Smooth muscle cell (in vitro differentiated cells): ENCODE measurements around the gene PITPNM3. TPM values are rescaled to one million over a fixed set of nuclear protein-coding genes. Genes with fewer than 3 reads are reported as not detected.

Experiments used
- DNase-seq: peaks from one replicate; lab custom pipeline; 2025; ENCODE audit not compliant: unreplicated experiment; lab: John Stamatoyannopoulos, UW
- H2AFZ ChIP-seq: fragments of 200-600 bp; sonication (generic); 2 replicates; pipeline ENCODE4 v1.6.0; 2016; ENCODE audit warnings: antibody characterized with exemption, low read depth, mild to moderate bottlenecking
- H3F3A ChIP-seq: fragments of 200-600 bp; sonication (generic); 2 replicates; pipeline ENCODE4 v1.6.0; 2017; ENCODE audit warnings: antibody characterized with exemption, low read depth
- H3K27ac ChIP-seq: fragments of 200-600 bp; sonication (generic); 2 replicates; pipeline ENCODE4 v1.5.1; 2016; ENCODE audit warnings: low read depth, mild to moderate bottlenecking
- H3K27me3 ChIP-seq: fragments of 200-600 bp; sonication (generic); 2 replicates; pipeline ENCODE4 v1.6.1; 2016; ENCODE audit warnings: low read depth, mild to moderate bottlenecking
- H3K36me3 ChIP-seq: fragments of 200-600 bp; sonication (generic); 2 replicates; pipeline ENCODE4 v1.5.1; 2016; ENCODE audit warnings: low read depth
- H3K4me1 ChIP-seq: fragments of 200-600 bp; sonication (generic); 2 replicates; pipeline ENCODE4 v1.5.1; 2016; ENCODE audit warnings: low read depth
- H3K4me2 ChIP-seq: fragments of 200-600 bp; sonication (generic); 2 replicates; pipeline ENCODE4 v1.6.0; 2016; ENCODE audit warnings: mild to moderate bottlenecking
- H3K4me3 ChIP-seq: fragments of 200-600 bp; sonication (generic); 2 replicates; pipeline ENCODE4 v1.5.1; 2016; ENCODE audit warnings: mild to moderate bottlenecking
- H3K79me2 ChIP-seq: fragments of 200-600 bp; sonication (generic); 2 replicates; pipeline ENCODE4 v1.6.0; 2016; ENCODE audit warnings: low read depth, mild to moderate bottlenecking
- H3K9ac ChIP-seq: fragments of 200-600 bp; sonication (generic); 2 replicates; pipeline ENCODE4 v1.6.0; 2016; ENCODE audit warnings: low read depth
- H3K9me3 ChIP-seq: fragments of 200-600 bp; sonication (generic); replicated peaks from 2 replicates; pipeline ENCODE4 v1.5.1; 2016; ENCODE audit warnings: low read depth
- H4K20me1 ChIP-seq: fragments of 200-600 bp; sonication (generic); 2 replicates; pipeline ENCODE4 v1.6.0; 2016; ENCODE audit warnings: low read depth
- CTCF ChIP-seq: fragments of 200-600 bp; sonication (generic); IDR thresholded peaks from 2 replicates; pipeline ENCODE4 v1.5.1; 2017; ENCODE audit warnings: borderline replicate concordance, mild to moderate bottlenecking, antibody characterized with exemption; ENCODE audit not compliant: insufficient read depth, poor library complexity, severe bottlenecking
- WGBS: methylation state at CpG from one replicate; pipeline ENCODE4 v1.1.7; 2016; ENCODE audit warnings: low lambda C conversion rate; 5-methylcytosine and 5-hydroxymethylcytosine counted together
- polyA plus RNA-seq: library from polyadenylated mRNA; unstranded; fragments of >200 nt; fragmentation: Nextera tagmentation; extraction: Ambion mirVana; gene quantifications from 2 replicates; pipeline ENCODE4 v1.2.1, GENCODE V29; 2016
- total RNA-seq: library from RNA; depleted of rRNA; stranded (reverse); fragments of >200 nt; gene quantifications from 2 replicates; pipeline ENCODE4 v1.2.3, GENCODE V29; 2014

The PITPNM3 gene
- total and polyA plus RNA-seq, 2 experiments from 2014 or later: 2.4 to 2.6 TPM

GRCh38 chr17:6583411-6583810, 27.1 kb upstream of the PITPNM3 start:
- Histone ChIP-seq H3K9me3 (peaks cover 17% of the 10 kb centered on the region), H3K79me2 (no peaks in the 10 kb centered on the region), H3F3A (no peaks in the 10 kb centered on the region), H3K4me1 (no peaks in the 10 kb centered on the region), H2AFZ (no peak overlapping the region), H4K20me1 (no peaks in the 10 kb centered on the region), H3K27me3 (no peaks in the 10 kb centered on the region), H3K4me3 (no peak overlapping the region), H3K27ac (no peak overlapping the region), H3K36me3 (peaks cover 53% of the 10 kb centered on the region), H3K4me2 (no peak overlapping the region), H3K9ac (no peak overlapping the region)
- no peak for DNase-seq
- TF ChIP-seq CTCF: no peak
- WGBS: 100% methylated on average over 4 of the region's 4 CpGs

DNA sequence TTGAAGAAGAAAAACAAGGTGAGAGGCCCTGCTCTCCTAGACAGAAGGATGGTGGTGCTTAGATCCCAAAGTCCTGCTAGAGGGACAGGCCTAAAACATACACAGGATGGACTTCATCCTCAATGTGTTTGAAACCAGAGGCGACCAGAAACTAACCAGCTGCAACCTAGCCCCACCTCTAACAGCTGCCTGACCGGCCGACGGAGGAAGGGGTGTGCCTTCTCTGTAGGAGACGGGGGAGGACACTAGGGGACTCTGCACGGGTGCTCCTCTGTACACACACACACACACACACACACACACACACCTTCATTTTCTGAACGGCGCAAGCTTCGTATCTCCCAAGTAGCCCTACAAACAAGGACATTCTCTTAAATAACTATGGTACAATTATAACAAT, 24.3 kb upstream of the PITPNM3 start:
- Histone ChIP-seq H3K9me3 (peaks cover 2% of the 10 kb centered on the region), H3K4me1 (peaks cover 2% of the 10 kb centered on the region), H3F3A (no peaks in the 10 kb centered on the region), H3K27ac (no peak overlapping the region), H3K4me3 (no peak overlapping the region), H3K79me2 (no peaks in the 10 kb centered on the region), H3K36me3 (peaks cover 44% of the 10 kb centered on the region), H3K9ac (no peak overlapping the region), H4K20me1 (no peaks in the 10 kb centered on the region), H3K27me3 (no peaks in the 10 kb centered on the region), H3K4me2 (no peak overlapping the region), H2AFZ (no peak overlapping the region)
- TF ChIP-seq CTCF: no peak
- WGBS: 98% methylated on average over 9 of the region's 9 CpGs
- DNase-seq: no peak

- no peaks in the 10 kb centered on the region for H3F3A ChIP-seq
- H3K9ac ChIP-seq: no peak overlapping the region
- peak overlapping the region; percentile 19 for H3K27ac ChIP-seq
- no peak overlapping the region for H2AFZ ChIP-seq
- H3K36me3 ChIP-seq: peaks cover 23% of the 10 kb centered on the region
- no peak overlapping the region for H3K4me3 ChIP-seq
- no peak overlapping the region for H3K4me2 ChIP-seq
- no peak for TF ChIP-seq CTCF
- H4K20me1 ChIP-seq: peaks cover 7% of the 10 kb centered on the region
- 68% methylated on average over 6 of the region's 6 CpGs for WGBS
- H3K79me2 ChIP-seq: no peaks in the 10 kb centered on the region
- DNase-seq: no peak
- H3K4me1 ChIP-seq: peaks cover 12% of the 10 kb centered on the region
- H3K9me3 ChIP-seq: no peaks in the 10 kb centered on the region
- H3K27me3 ChIP-seq: no peaks in the 10 kb centered on the region
Measured at GRCh38 chr17:6578491-6578890, 22.1 kb upstream of the PITPNM3 start.

GRCh38 chr17:6577686-6578263, 21.4 kb upstream of the PITPNM3 start:
- peaks cover 7% of the 10 kb centered on the region for H4K20me1 ChIP-seq
- peaks cover 16% of the 10 kb centered on the region for H3K36me3 ChIP-seq
- no peaks in the 10 kb centered on the region for H3K27me3 ChIP-seq
- H3K9me3 ChIP-seq: no peaks in the 10 kb centered on the region
- WGBS: 82% methylated on average over 7 of the region's 7 CpGs
- no peaks in the 10 kb centered on the region for H3K79me2 ChIP-seq
- H3F3A ChIP-seq: no peaks in the 10 kb centered on the region
- no peak overlapping the region for H2AFZ ChIP-seq
- no peak for DNase-seq
- peaks cover 12% of the 10 kb centered on the region for H3K4me1 ChIP-seq
- H3K9ac ChIP-seq: no peak overlapping the region
- no peak for TF ChIP-seq CTCF
- no peak overlapping the region for H3K4me3 ChIP-seq
- H3K4me2 ChIP-seq: no peak overlapping the region
- H3K27ac ChIP-seq: no peak overlapping the region
